K562 (cell line): ENCODE data around the gene EPHA10. TPM values are rescaled to one million over a fixed set of nuclear protein-coding genes. Genes with fewer than 3 reads are reported as not detected.

Source experiments
- AFF4 ChIP-seq: sonication (generic); formaldehyde crosslinking; IDR thresholded peaks from 2 replicates; pipeline ENCODE4 v1.8.0; 2023; ENCODE audit warnings: mild to moderate bottlenecking, missing genetic modification reagents
- ARNT ChIP-seq, 2 experiments: fragments of 450-650 bp; IDR thresholded peaks; 2 replicates each; pipeline ENCODE4 v1.6.1; 2016; ENCODE audit warnings: mild to moderate bottlenecking in 1 of 2
- ASH1L ChIP-seq: fragments of 450-650 bp; IDR thresholded peaks from 2 replicates; pipeline ENCODE4 v1.6.1; 2018; ENCODE audit warnings: borderline replicate concordance, mild to moderate bottlenecking, low read depth; ENCODE audit not compliant: partially characterized antibody
- ETV6 ChIP-seq, 3 experiments: fragments of 150-350 bp in 1 of 3; sonication (generic) in 1 of 3; formaldehyde crosslinking in 1 of 3; IDR thresholded peaks; 2 replicates each; pipeline versions ENCODE4 v1.6.1 to v1.8.0; 2014 to 2022; ENCODE audit warnings: borderline replicate concordance in 2 of 3, low read depth in 2 of 3, antibody characterized with exemption in 1 of 3, low read length in 1 of 3, mild to moderate bottlenecking in 1 of 3, missing genetic modification reagents in 1 of 3
- FOXJ3 ChIP-seq: sonication (generic); formaldehyde crosslinking; IDR thresholded peaks from 2 replicates; pipeline ENCODE4 v1.4.0; 2020; ENCODE audit warnings: mild to moderate bottlenecking, missing genetic modification reagents
- LEF1 ChIP-seq: fragments of 450-650 bp; IDR thresholded peaks from 2 replicates; pipeline ENCODE4 v1.6.1; 2016; ENCODE audit warnings: mild to moderate bottlenecking
- NCOA2 ChIP-seq, 2 experiments: fragments of 450-650 bp; IDR thresholded peaks; 2 replicates each; pipeline ENCODE4 v1.6.1; 2018; ENCODE audit warnings: mild to moderate bottlenecking in 2 of 2, moderate library complexity in 1 of 2; ENCODE audit not compliant: partially characterized antibody in 2 of 2
- NFE2L1 ChIP-seq: fragments of 450-650 bp; IDR thresholded peaks from 2 replicates; pipeline ENCODE4 v1.6.1; 2016; ENCODE audit warnings: missing genetic modification characterization, low read depth, mild to moderate bottlenecking, missing compliant biosample characterization, moderate library complexity, borderline replicate concordance
- NFXL1 ChIP-seq: fragments of 450-650 bp; formaldehyde crosslinking; IDR thresholded peaks from 2 replicates; pipeline ENCODE4 v1.4.0; 2021; ENCODE audit warnings: mild to moderate bottlenecking
- PHF21A ChIP-seq: fragments of 450-650 bp; IDR thresholded peaks from 2 replicates; pipeline ENCODE4 v1.6.1; 2017; ENCODE audit warnings: low read depth, borderline replicate concordance
- PHTF2 ChIP-seq: fragments of 250-450 bp; sonication (Bioruptor Pico); IDR thresholded peaks from 2 replicates; pipeline ENCODE4 v1.5.0; 2021; ENCODE audit warnings: mild to moderate bottlenecking
- SMAD1 ChIP-seq: fragments of 150-350 bp; IDR thresholded peaks from 2 replicates; pipeline ENCODE4 v1.6.1; 2014; ENCODE audit warnings: low read length, low read depth; ENCODE audit not compliant: partially characterized antibody
- TFE3 ChIP-seq: fragments of 450-650 bp; formaldehyde crosslinking; IDR thresholded peaks from 2 replicates; pipeline ENCODE4 v1.4.0; 2020; ENCODE audit warnings: mild to moderate bottlenecking, mixed read lengths
- TRIM28 ChIP-seq: fragments of 450-650 bp; IDR thresholded peaks from 2 replicates; pipeline ENCODE4 v1.6.1; 2017
- ZKSCAN1 ChIP-seq: fragments of 150-350 bp; IDR thresholded peaks from 2 replicates; pipeline ENCODE4 v1.6.1; 2016; ENCODE audit warnings: low read depth, low read length
- ZNF311 ChIP-seq: fragments of 250-450 bp; sonication (Bioruptor Pico); IDR thresholded peaks from 2 replicates; pipeline ENCODE4 v1.4.0; 2020; ENCODE audit warnings: mild to moderate bottlenecking, moderate library complexity
- ZNF57 ChIP-seq: fragments of 450-650 bp; formaldehyde crosslinking; IDR thresholded peaks from 2 replicates; pipeline ENCODE4 v1.4.0; 2020; ENCODE audit warnings: mild to moderate bottlenecking, moderate library complexity
- ZSCAN32 ChIP-seq: fragments of 450-650 bp; formaldehyde crosslinking; IDR thresholded peaks from 2 replicates; pipeline ENCODE4 v1.4.0; 2020; ENCODE audit warnings: mild to moderate bottlenecking, moderate library complexity
- polyA plus RNA-seq, 8 experiments: library from polyadenylated mRNA; depleted of rRNA in 4 of 8; stranded (reverse) in 5 of 8; unstranded in 3 of 8; fragments of >200 nt; fragmentation: Nextera tagmentation in 2 of 8; fragmentation: Illumina TruSeq in 1 of 8; extraction: Ambion mirVana in 2 of 8; extraction: Trizol in 1 of 8; gene quantifications; 2 replicates each; pipeline versions ENCODE4 v1.2.1 to v1.2.3, GENCODE V29; 2011 to 2014; ENCODE audit warnings: inconsistent platforms in 1 of 8, missing spikeins in 1 of 8
- total RNA-seq, 7 experiments: library from RNA; depleted of rRNA in 6 of 7; stranded (reverse); fragments of >200 nt in 6 of 7; fragmentation: Illumina TruSeq in 2 of 7; extraction: Trizol in 2 of 7; gene quantifications; 2 replicates each; pipeline versions ENCODE4 v1.2.1 to v1.2.3, GENCODE V29; 2011 to 2021; ENCODE audit warnings: low replicate concordance in 1 of 7
- TF ChIP-seq, protein P1 (sequence below): sonication (generic); formaldehyde crosslinking; IDR thresholded peaks from 2 replicates; pipeline ENCODE4 v1.8.0; 2022; ENCODE audit warnings: missing genetic modification reagents, mild to moderate bottlenecking, borderline replicate concordance

The EPHA10 gene
- total and polyA plus RNA-seq, 9 of the 15 experiments (the other 6 are each of a cell fraction or from before 2014, with no cell fraction given): 0.03 TPM; not detected in 8

- TF ChIP-seq AFF4 (CRISPR knock-in tag): peak; percentile 20; the same call in 1 of the 2 replicates
- TF ChIP-seq FOXJ3 (CRISPR knock-in tag): no peak
- no peak for TF ChIP-seq NFXL1
- TF ChIP-seq TRIM28: no peak
- no peak for TF ChIP-seq ETV6 (IDR thresholded peaks at IDR 0.05; ENCODE audit: borderline replicate concordance in 1 of 2, low read depth in 2 of 2, low read length in 1 of 2)
- no peak for TF ChIP-seq ETV6 (CRISPR knock-in tag; IDR thresholded peaks at IDR 0.05; ENCODE audit: borderline replicate concordance)
- TF ChIP-seq PHTF2 (CRISPR knock-in tag): no peak
- no peak for TF ChIP-seq ZNF311 (CRISPR knock-in tag)
- no peak for TF ChIP-seq LEF1
- TF ChIP-seq SMAD1: no peak
- TF ChIP-seq ZKSCAN1: no peak
- no peak; the same call in 1 of the 2 replicates for TF ChIP-seq PHF21A
- TF ChIP-seq NFE2L1 (tag): no peak
- TF ChIP-seq NCOA2 (IDR thresholded peaks at IDR 0.05; ENCODE audit: partially characterized antibody in 2 of 2): no peak
- TF ChIP-seq ASH1L: no peak
- no peak for TF ChIP-seq ZSCAN32 (CRISPR knock-in tag)
- no peak for TF ChIP-seq ARNT (IDR thresholded peaks at IDR 0.05)
- no peak for TF ChIP-seq TFE3 (CRISPR knock-in tag)
- TF ChIP-seq, protein P1, sequence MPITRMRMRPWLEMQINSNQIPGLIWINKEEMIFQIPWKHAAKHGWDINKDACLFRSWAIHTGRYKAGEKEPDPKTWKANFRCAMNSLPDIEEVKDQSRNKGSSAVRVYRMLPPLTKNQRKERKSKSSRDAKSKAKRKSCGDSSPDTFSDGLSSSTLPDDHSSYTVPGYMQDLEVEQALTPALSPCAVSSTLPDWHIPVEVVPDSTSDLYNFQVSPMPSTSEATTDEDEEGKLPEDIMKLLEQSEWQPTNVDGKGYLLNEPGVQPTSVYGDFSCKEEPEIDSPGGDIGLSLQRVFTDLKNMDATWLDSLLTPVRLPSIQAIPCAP (CRISPR knock-in tag): no peak
- 0 out of 2 replicates have a peak, but pooled peaks have one; percentile 38 for TF ChIP-seq ZNF57 (CRISPR knock-in tag)
Measured at GRCh38 chr1:37691497-37692077, 73.3 kb downstream of the EPHA10 start (continued).
